Lung microvascular endothelial cell (primary cell): ENCODE measurements around the gene PSMB7. TPM values are rescaled to one million over a fixed set of nuclear protein-coding genes. Genes with fewer than 3 reads are reported as not detected.

Experiments used
- DNase-seq, 2 donors: peaks; one replicate each; pipeline versions ENCODE4 v3.0.0 to v3.0.0-alpha.2; 2010; ENCODE audit warnings: low read depth in 2 of 2
- total RNA-seq: library from RNA; depleted of rRNA; stranded (reverse); fragments of >200 nt; gene quantifications from 2 replicates; pipeline ENCODE4 v1.2.1, GENCODE V29; 2014

The PSMB7 gene
- total RNA-seq, 1 donor from 2014 or later, result 159 TPM

DNA sequence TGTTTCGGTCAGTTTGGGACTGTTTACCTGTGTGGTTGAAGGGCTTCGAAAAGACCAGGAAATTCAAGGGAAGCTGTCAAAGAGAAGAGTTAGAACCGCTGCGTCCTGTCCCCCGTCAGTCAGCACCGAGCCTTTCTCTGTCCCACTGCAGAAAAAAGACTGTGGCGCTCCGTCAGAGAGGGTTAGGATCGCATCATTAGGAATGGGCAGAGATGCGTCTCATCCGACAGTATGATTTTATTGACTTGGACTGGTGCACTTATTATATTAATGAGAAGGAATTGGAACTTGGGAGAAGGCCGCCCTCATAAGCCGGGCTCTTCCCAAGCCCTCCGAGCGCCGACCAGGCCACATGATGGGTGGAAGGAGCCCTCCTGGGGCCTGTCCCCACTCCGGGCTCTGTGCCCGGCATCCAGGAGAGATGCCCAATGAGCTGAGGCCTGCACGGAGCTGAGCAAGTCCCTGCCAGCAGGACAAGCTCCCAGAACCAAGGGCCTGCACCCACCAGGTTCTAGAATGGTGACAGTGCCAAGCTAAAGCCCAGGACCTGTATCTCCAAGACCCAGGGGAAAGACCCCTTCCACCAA lies 85.9 kb downstream of the PSMB7 start:
- DNase-seq, result no peak

DNA sequence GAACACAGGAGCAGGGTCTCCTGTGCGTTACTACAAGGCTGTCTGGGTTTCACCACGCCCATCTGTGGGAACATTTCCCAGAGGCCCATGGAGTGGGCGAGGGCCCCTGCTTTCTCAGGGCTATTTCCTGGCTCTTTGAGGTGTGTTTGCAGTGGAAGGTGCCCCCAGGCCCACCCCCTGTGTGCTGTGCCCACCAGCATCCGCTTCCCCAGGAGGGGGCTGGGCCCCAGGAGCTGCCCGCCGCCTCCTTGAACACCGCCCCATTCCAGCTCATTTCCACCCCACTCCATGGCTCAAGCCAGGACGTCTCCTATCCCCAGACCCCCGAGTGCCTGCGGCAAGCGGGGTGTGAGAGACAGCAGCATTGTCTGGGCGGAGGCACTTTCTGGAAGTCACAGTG lies 87.0 kb downstream of the PSMB7 start:
- DNase-seq, result no peak

GRCh38 chr9:124327491-124327890 lies 87.8 kb downstream of the PSMB7 start:
- no peak for DNase-seq

DNA sequence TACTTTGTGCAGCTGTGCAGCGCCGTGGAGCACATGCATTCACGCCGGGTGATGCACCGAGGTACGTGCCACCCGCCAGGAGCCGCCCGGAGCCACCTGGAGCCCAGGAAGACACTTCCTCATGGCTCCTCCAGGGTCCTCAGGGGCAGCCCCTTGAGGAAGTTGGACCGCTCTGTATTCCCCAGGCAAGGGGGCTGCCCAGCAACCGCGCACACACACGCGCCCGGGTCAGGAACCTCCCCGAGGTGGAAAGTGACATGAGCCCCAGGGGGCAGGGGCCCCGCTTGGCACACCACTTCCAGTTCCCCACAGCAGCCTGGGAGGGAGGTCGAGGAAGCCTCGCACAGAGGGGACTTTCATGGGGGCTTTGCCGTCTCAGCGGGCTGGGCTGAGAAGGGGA lies 88.9 kb downstream of the PSMB7 start:
- DNase-seq, result no peak

DNA sequence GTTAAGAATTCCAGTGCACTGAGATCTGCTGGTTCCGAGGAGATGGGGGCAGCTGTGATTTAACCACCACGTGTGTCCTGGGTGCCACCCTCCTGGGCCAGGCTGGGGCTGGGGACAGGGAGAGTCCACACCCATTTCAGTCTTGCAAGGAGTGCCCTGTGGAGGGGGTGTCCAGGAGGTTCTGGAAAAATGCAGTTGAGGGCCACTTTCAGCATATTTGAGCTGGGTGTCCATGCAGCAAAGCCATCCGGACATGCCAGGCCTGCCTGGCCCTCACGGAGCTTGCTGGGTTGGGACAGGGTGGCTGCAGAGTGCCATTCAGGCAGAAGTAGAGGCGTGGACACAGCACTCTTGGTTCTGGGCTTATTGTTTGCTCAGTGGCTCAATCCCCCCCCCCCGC lies 89.4 kb downstream of the PSMB7 start:
- DNase-seq, result no peak

GRCh38 chr9:124323904-124324303 lies 91.3 kb downstream of the PSMB7 start:
- no peak for DNase-seq

- DNase-seq, result no peak
Measured at GRCh38 chr9:124322618-124323432, 92.4 kb downstream of the PSMB7 start.

DNA sequence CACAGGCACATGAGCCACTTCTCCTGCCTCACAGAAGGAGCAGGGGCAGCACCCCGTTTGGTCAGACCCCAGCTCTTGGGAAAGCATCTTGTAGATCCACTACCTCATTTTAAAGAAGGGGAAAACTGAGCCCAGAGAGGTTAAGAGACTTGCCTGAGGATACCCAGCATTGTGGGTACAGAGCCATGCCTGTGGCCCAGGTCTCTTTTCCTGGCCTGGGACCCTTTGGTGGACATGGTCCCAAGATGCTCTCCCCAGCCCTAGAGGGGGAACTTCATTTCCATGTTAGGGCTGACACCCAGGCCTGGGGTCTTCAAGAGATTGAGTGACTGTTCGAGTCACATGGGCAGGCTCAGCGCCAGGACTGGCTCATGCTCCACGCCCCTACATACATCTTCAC lies 93.3 kb downstream of the PSMB7 start:
- no peak for DNase-seq

DNA sequence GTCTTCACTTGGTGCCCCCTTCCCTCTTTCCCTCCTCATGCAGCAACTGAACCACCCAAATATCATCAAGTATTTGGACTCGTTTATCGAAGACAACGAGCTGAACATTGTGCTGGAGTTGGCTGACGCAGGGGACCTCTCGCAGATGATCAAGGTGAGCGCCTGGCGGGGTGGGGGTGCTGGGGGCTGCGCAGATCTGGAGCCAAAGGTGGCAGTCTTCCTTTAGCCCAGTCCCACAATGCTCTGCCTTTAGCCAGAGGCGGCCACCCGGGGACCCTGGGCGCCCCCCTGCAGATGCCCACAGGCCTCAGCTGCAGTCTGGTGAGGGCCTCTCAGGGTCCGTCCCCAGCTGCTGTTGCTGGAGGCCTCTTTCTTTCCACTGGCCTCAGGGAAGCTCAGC lies 93.8 kb downstream of the PSMB7 start:
- DNase-seq, result no peak

DNA sequence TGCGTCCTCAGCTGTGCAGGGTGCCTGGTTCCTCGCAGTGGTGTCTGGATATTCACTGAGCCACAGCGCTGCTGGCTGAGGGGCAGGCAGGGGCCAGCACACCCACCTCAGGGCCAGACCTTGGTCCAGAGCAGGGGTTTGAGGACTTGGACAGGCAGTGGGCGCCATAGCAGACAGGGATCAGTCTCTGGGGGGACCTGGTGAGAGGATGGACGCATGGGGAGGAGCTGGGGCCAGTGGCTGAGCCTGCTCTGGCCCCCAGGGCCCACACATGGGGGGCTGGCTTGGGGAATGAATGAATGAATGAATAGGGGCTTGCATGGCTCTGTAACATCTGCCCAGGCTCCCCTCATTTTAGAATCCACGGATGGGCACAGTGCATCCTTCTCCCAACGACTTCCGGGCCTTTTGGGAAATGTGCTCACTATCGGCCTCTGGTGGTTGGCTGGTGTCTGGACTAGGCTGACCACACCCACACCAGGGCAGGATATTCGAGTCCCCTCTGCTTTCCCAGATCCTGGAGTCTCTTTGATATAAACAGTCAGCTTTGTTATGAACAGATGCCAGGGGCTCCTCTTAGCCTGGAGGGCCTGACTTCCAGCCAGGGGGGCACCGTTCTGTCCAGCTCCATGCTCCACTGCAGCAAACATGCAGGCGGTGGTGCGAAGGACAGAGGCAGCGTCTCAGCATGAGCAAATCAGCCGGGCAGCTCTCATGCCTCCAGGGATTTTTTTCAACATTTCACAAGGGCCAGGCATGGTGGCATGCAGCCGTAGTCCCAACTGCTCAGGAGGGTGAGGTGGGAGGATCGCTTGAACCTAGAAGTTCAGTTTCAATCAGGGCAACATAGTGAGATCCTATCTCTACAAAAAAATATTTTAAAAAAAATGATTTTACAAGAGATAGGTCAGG lies 94.9 kb downstream of the PSMB7 start:
- peak; percentile 58 to 69 for DNase-seq

DNA sequence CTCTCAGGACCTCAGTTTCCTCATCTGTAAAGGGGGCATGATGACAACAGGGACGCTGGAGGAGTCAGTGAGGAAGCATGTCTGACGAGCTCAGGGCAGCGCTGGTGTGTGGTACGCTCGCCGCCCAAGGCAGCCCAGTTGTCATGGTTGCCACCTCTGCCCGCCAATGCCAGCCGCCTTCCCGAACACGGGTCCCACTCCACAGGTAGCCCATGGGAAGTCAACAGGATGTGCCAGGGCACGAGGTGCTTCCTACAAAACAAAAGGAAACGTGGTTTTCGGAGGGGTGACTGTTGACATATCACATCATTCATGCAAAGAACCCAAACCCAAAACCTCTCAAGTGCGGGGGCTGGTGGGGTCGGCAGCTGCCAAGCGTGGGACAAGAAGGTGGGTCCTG lies 99.4 kb downstream of the PSMB7 start:
- DNase-seq, result peak in 1 of 2 donors; percentile 56

DNA sequence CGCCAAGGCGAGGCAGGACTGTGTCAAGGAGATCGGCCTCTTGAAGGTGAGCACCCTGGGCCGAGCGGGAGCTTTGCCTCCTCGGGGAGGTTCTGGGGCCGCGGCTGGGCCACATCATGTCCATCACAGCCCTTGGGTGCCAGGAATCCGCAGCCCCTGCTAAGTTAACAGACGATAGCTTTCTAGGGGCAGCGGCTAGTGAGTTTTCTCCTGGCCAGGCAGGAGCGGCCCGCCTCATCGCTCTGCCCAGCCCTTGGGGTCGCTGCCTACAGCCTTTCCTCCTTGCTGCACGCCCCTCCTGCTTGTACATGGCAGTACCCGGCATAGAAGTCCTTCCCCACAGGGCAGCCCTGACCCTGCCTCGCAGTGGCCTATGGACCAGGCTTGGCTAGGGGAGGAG lies 101.3 kb downstream of the PSMB7 start:
- no peak for DNase-seq

GRCh38 chr9:124312290-124313265 lies 102.7 kb downstream of the PSMB7 start:
- no peak for DNase-seq

DNA sequence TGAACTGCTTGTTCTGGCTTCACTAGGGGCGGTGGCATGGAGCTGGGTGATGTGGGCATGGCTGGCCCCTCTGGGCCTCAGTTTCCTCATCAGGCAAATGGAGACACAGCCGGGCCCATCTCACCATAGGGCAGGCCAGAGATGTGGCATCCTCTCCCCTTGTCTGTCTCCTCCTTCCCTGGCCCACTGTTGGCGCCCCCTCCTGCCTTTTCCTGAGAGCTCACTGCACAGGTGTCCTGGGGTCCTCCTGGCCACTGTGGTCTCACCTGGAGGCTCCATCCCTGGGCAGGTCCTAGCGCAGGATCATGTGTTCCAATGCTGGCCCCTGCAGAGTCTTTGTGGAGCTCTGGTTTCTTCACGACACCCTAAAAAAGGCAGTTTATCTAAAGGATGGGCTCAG lies 104.0 kb downstream of the PSMB7 start:
- DNase-seq, result no peak

- DNase-seq, result peak; percentile 96 to 97
Measured at GRCh38 chr9:124309667-124310084, 105.6 kb downstream of the PSMB7 start.

DNA sequence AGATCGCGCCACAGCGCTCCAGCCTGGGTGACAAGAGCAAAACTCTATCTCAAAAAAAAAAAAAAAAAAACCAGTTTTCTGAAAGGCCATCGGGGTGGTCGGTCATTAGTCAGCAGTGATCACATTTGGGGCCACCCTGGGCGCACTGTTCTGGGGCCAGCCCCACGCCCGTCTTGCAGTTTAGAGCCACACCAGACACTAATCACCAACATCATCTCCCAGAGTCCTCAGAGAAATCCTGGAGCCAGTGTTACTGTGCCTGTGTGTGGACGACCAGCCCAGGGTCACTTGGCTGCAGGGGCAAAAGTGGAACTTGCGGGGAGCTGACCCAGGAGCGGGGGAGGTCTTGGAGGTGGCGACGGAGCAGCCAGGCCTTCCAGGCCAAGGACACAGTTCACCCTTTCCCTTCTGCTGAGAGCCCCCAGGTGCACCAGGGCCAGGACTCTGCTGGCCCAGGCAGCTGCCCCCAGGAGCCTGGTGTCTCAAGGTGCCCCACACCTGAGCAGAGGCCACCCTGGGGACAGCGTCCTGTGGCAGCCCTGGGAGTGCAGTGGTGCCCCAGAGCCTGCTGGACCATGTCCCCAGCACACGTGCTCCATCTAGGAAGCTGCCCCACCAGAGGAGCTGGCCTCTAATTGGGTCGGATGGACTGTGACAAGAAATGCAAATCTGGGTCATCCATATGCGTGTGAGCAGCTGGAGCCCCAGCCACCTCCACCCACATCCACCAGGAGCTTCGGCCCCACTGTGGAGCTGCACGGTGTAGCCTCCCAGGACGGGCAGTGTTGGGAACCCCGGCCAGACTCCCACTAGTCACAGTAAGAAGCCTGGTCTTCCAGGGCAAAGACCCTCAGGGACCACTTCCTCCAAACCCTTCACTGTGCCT lies 106.4 kb downstream of the PSMB7 start:
- no peak for DNase-seq

DNA sequence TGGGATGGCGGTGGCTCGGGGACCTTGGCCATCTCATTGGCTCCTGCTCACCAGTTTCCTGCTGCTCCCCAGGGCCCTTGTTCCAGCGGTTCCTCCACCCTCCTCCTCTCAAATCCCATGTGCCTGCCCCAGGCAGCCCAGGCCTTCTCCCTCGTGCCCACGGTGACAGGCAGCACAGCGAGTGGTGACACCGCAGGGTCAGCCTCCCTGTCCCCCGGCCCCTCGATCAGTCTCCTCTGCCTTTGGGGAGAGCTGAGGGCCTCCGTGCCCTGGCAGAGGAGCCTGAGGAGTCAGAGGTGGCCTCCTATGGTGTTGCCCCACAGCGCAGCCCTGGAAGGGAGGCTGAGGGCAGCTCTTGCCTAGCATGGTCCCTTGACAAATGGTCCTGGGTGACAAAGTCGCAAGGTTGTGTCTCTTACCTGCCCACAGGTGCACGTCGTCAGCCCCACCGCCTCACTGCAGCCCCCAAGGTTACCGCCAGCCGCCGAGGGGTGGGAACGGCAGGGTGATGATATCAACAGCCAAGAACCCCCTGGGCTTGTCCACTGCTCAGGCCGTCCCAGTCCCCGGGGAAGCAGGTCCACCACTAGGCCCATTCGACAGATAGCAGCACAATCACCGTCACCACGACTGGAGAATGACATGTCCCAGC lies 107.7 kb downstream of the PSMB7 start:
- no peak for DNase-seq

- peak; percentile 63 to 91 for DNase-seq
Measured at GRCh38 chr9:124306098-124306735, 109.0 kb downstream of the PSMB7 start.

- no peak for DNase-seq
Measured at GRCh38 chr9:124304285-124304684, 111.0 kb downstream of the PSMB7 start.
